8988T (cell line): ENCODE data around the gene NPHP4.
"Not testable (repeated sequence)": the region's sequence is repeated elsewhere in the genome, so short reads cannot be mapped to it uniquely, and the experiment has no call there.

Experiments
- DNase-seq: peaks from one replicate; pipeline ENCODE4 v3.0.0; 2011

NPHP4 gene

GRCh38 chr1:5907966-5908365 lies 84.3 kb downstream of the NPHP4 start:
- no peak for DNase-seq

- no peak for DNase-seq
Measured at GRCh38 chr1:5907386-5907785, 84.8 kb downstream of the NPHP4 start.

- DNase-seq: no peak
Measured at GRCh38 chr1:5906966-5907365, 85.3 kb downstream of the NPHP4 start.

GRCh38 chr1:5906116-5906515 lies 86.1 kb downstream of the NPHP4 start:
- DNase-seq: no peak

- no peak for DNase-seq
Measured at GRCh38 chr1:5905436-5905835, 86.8 kb downstream of the NPHP4 start.

- DNase-seq: no peak
Measured at GRCh38 chr1:5904551-5904950, 87.7 kb downstream of the NPHP4 start.

- no peak for DNase-seq
Measured at GRCh38 chr1:5903680-5904079, 88.5 kb downstream of the NPHP4 start.

GRCh38 chr1:5903031-5903430 lies 89.2 kb downstream of the NPHP4 start:
- DNase-seq: no peak

- DNase-seq: no peak
Measured at GRCh38 chr1:5901841-5902240, 90.4 kb downstream of the NPHP4 start.

- no peak for DNase-seq
Measured at GRCh38 chr1:5901150-5901549, 91.1 kb downstream of the NPHP4 start.

GRCh38 chr1:5898266-5898665 lies 94.0 kb downstream of the NPHP4 start:
- no peak for DNase-seq

GRCh38 chr1:5896706-5897660 lies 95.2 kb downstream of the NPHP4 start:
- no peak for DNase-seq

- no peak for DNase-seq
Measured at GRCh38 chr1:5895446-5896406, 96.5 kb downstream of the NPHP4 start.

GRCh38 chr1:5893699-5894278 lies 98.4 kb downstream of the NPHP4 start:
- not testable (repeated sequence) for DNase-seq

- DNase-seq: no peak
Measured at GRCh38 chr1:5892329-5892728, 99.9 kb downstream of the NPHP4 start.

- DNase-seq: no peak
Measured at GRCh38 chr1:5891736-5892135, 100.5 kb downstream of the NPHP4 start.

GRCh38 chr1:5891137-5891536 lies 101.1 kb downstream of the NPHP4 start:
- DNase-seq: no peak

- DNase-seq: no peak
Measured at GRCh38 chr1:5890346-5891106, 101.7 kb downstream of the NPHP4 start.

GRCh38 chr1:5889901-5890300 lies 102.3 kb downstream of the NPHP4 start:
- DNase-seq: no peak

GRCh38 chr1:5889462-5889861 lies 102.8 kb downstream of the NPHP4 start:
- DNase-seq: no peak

- no peak for DNase-seq
Measured at GRCh38 chr1:5888606-5889211, 103.5 kb downstream of the NPHP4 start.

GRCh38 chr1:5887971-5888361 lies 104.3 kb downstream of the NPHP4 start:
- DNase-seq: no peak
